CD14-positive monocyte (primary cell): ENCODE data around the gene CELF2. TPM values are rescaled to one million over a fixed set of nuclear protein-coding genes. Genes with fewer than 3 reads are reported as not detected.
"Not testable (repeated sequence)": the region's sequence is repeated elsewhere in the genome, so short reads cannot be mapped to it uniquely, and the experiment has no call there.

Source experiments
- DNase-seq, 3 donors: peaks; one replicate each; pipeline ENCODE4 v3.0.0-alpha.2; 2011 to 2022
- H2AFZ ChIP-seq: 2 replicates; pipeline ENCODE4 v1.6.0; 2012; ENCODE audit warnings: mild to moderate bottlenecking, low read depth, low read length, inconsistent platforms; ENCODE audit not compliant: insufficient read depth, poor library complexity, severe bottlenecking
- H3K27ac ChIP-seq, 2 donors: 1 replicate in 1 of 2; 2 replicates in 1 of 2; pipeline ENCODE4 v1.5.1; 2012 to 2013; ENCODE audit warnings: low read length in 2 of 2, control low read depth in 1 of 2, inconsistent platforms in 1 of 2, low read depth in 1 of 2, mild to moderate bottlenecking in 1 of 2
- H3K27me3 ChIP-seq, 2 donors: one replicate each; pipeline versions ENCODE4 v1.6.0 to v1.6.1; 2011 to 2013; ENCODE audit warnings: low read length in 2 of 2; ENCODE audit not compliant: control insufficient read depth in 2 of 2, insufficient read depth in 2 of 2
- H3K36me3 ChIP-seq, 2 donors: replicated peaks in 1 of 2; 1 replicate in 1 of 2; 2 replicates in 1 of 2; pipeline versions ENCODE4 v1.5.1 to v1.6.1; 2012 to 2013; ENCODE audit warnings: low read length in 2 of 2, control low read depth in 1 of 2, inconsistent platforms in 1 of 2, mild to moderate bottlenecking in 1 of 2; ENCODE audit not compliant: insufficient read depth in 2 of 2, control insufficient read depth in 1 of 2
- H3K4me1 ChIP-seq, 2 donors: 1 replicate in 1 of 2; 2 replicates in 1 of 2; pipeline versions ENCODE4 v1.5.1 to v1.6.1; 2012 to 2013; ENCODE audit warnings: low read length in 2 of 2, control low read depth in 1 of 2, inconsistent platforms in 1 of 2, mild to moderate bottlenecking in 1 of 2, moderate library complexity in 1 of 2; ENCODE audit not compliant: insufficient read depth in 2 of 2, control insufficient read depth in 1 of 2
- H3K4me2 ChIP-seq: replicated peaks from 2 replicates; pipeline ENCODE3; 2012; ENCODE audit warnings: low read length, moderate library complexity, mild to moderate bottlenecking; ENCODE audit not compliant: poor library complexity, severe bottlenecking; ENCODE audit errors: extremely low read depth
- H3K4me3 ChIP-seq, 3 experiments: fragments of 200-600 bp in 1 of 3; sonication (generic) in 1 of 3; replicated peaks in 1 of 3; 1 replicate in 2 of 3; 2 replicates in 1 of 3; pipeline ENCODE4 v1.5.1; 2011 to 2013; ENCODE audit warnings: low read length in 3 of 3, mild to moderate bottlenecking in 3 of 3, control low read depth in 2 of 3, low read depth in 2 of 3, inconsistent platforms in 1 of 3, moderate library complexity in 1 of 3
- H3K79me2 ChIP-seq: 2 replicates; pipeline ENCODE4 v1.6.0; 2012; ENCODE audit warnings: mild to moderate bottlenecking, control low read depth, inconsistent platforms, low read length, moderate library complexity; ENCODE audit not compliant: insufficient read depth
- H3K9ac ChIP-seq: 2 replicates; pipeline ENCODE4 v1.6.0; 2017; ENCODE audit warnings: low read length, mild to moderate bottlenecking; ENCODE audit not compliant: insufficient read depth, poor library complexity, severe bottlenecking
- H3K9me3 ChIP-seq, 2 donors: replicated peaks in 1 of 2; 1 replicate in 1 of 2; 2 replicates in 1 of 2; pipeline versions ENCODE4 v1.5.1 to v1.6.1; 2012 to 2013; ENCODE audit warnings: low read length in 2 of 2, control low read depth in 1 of 2; ENCODE audit not compliant: control insufficient read depth in 1 of 2, insufficient read depth in 1 of 2
- H4K20me1 ChIP-seq: 2 replicates; pipeline ENCODE4 v1.6.0; 2012; ENCODE audit warnings: mild to moderate bottlenecking, low read length, control low read depth, moderate library complexity; ENCODE audit not compliant: insufficient read depth
- H3K27ac Mint-ChIP-seq, 7 donors: one replicate each; pipeline ENCODE4 v1.8.0; 2020; ENCODE audit warnings: mild to moderate bottlenecking in 7 of 7, mixed read lengths in 7 of 7, moderate library complexity in 6 of 7, inconsistent platforms in 2 of 7
- H3K27me3 Mint-ChIP-seq, 3 donors: one replicate each; pipeline ENCODE4 v1.8.0; 2021 to 2022; ENCODE audit warnings: low read depth in 3 of 3, mild to moderate bottlenecking in 3 of 3, mixed read lengths in 3 of 3, moderate library complexity in 3 of 3, inconsistent platforms in 1 of 3
- H3K36me3 Mint-ChIP-seq, 2 donors: one replicate each; pipeline ENCODE4 v1.8.0; 2020; ENCODE audit warnings: mixed read lengths in 2 of 2, inconsistent platforms in 1 of 2, mild to moderate bottlenecking in 1 of 2
- H3K4me1 Mint-ChIP-seq: one replicate; pipeline ENCODE4 v1.8.0; 2020; ENCODE audit warnings: mild to moderate bottlenecking, mixed read lengths
- H3K4me3 Mint-ChIP-seq, 2 donors: one replicate each; pipeline ENCODE4 v1.8.0; 2020; ENCODE audit warnings: mild to moderate bottlenecking in 2 of 2, mixed read lengths in 2 of 2, moderate library complexity in 1 of 2
- H3K9me3 Mint-ChIP-seq, 7 donors: one replicate each; pipeline ENCODE4 v1.8.0; 2020 to 2022; ENCODE audit warnings: mixed read lengths in 7 of 7, mild to moderate bottlenecking in 6 of 7, moderate library complexity in 6 of 7, inconsistent platforms in 2 of 7
- CTCF ChIP-seq: fragments of 200-600 bp; IDR thresholded peaks from one replicate; pipeline ENCODE4 v1.8.0; 2022; ENCODE audit warnings: antibody characterized with exemption, mild to moderate bottlenecking
- WGBS: methylation state at CpG from one replicate; pipeline ENCODE4 v1.1.5; 2013; ENCODE audit warnings: missing lambda C conversion rate; ENCODE audit not compliant: insufficient coverage; 5-methylcytosine and 5-hydroxymethylcytosine counted together
- intact Hi-C, 2 donors: fragments of 100-400 bp; cut with micrococcal nuclease; formaldehyde crosslinking; loops; one replicate each; pipeline versions ENCODE4 v1.15.0 to v1.15.1; 2023
- polyA plus RNA-seq, 3 donors: library from polyadenylated mRNA; depleted of rRNA in 1 of 3; unstranded in 2 of 3; stranded (reverse) in 1 of 3; fragments of 300-500 nt in 2 of 3; fragments of >200 nt in 1 of 3; fragmentation: Illumina TruSeq in 2 of 3; gene quantifications; 1 replicate in 2 of 3; 2 replicates in 1 of 3; pipeline ENCODE4 v1.2.3, GENCODE V29; 2012 to 2021

Gene CELF2
- polyA plus RNA-seq, 3 donors = 53.5 to 93.3 (median 80.5) TPM

DNA sequence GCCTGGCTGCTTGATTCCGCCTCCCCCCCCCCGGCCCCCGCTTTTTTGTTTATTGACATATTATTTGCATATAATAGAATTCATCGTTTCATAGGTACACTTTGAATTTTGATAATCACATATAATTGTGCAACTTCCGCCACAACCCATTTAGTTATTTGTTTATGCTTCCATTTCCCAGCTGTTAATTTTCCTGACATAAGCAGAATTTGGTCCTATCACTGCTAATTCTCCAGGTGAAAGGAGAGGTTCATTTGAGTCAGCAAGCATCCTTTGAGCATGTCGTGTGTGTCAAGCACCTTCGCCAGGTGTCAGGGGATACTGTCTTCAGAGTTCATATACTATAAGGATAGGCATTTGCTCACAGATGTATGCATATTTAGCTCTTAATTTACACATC is 102.2 kb downstream of the CELF2 start:
- Histone ChIP-seq H3K36me3 (no peaks in the 10 kb centered on the region), H4K20me1 (no peaks in the 10 kb centered on the region), H3K4me1 (peaks cover 0 to 3% of the 10 kb centered on the region in 2 donors), H3K9ac (no peak overlapping the region), H3K4me3 (no peak overlapping the region), H3K27ac (no peak overlapping the region), H3K9me3 (no peaks in the 10 kb centered on the region), H3K4me2 (no peak overlapping the region), H2AFZ (no peak overlapping the region), H3K79me2 (no peaks in the 10 kb centered on the region), H3K27me3 (no peaks in the 10 kb centered on the region)
- Mint-ChIP-seq H3K4me1 (peaks cover 7% of the 10 kb centered on the region), H3K4me3 (no peak overlapping the region), H3K36me3 (no peaks in the 10 kb centered on the region), H3K27me3 (peaks cover 1 to 5% (median 2%) of the 10 kb centered on the region in 3 donors), H3K27ac (no peak overlapping the region), H3K9me3 (no peaks in the 10 kb centered on the region)
- intact Hi-C loops = no loop called here
- no peak for TF ChIP-seq CTCF
- DNase-seq = no peak
- no CpG with 5 or more reads among the region's 7 CpGs for WGBS

DNA sequence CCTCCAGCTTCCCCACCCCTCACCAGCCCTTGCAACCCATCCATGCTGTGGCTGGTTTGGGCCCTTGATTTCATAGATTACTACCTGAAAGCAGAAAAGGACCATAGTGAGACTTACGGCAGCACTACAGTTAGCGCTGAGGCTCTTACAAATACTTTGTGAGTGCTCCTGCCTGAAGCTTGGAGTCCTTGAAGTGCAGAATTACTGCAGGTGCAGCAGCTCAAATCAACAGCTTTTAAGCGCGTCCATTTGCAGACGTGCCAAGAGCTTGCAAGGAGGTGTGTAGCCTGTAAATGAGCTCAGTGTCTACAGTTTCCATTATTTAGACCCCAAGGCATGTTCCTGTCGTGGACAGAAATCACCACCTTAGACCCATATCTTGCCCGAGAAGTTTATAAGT is 103.0 kb downstream of the CELF2 start:
- Histone ChIP-seq H3K36me3 (no peaks in the 10 kb centered on the region), H4K20me1 (no peaks in the 10 kb centered on the region), H3K4me1 (peaks cover 0 to 3% of the 10 kb centered on the region in 2 donors), H3K4me3 (no peak overlapping the region), H3K9me3 (no peaks in the 10 kb centered on the region), H3K27ac (no peak overlapping the region), H3K4me2 (no peak overlapping the region), H3K9ac (no peak overlapping the region), H3K27me3 (no peaks in the 10 kb centered on the region), H3K79me2 (no peaks in the 10 kb centered on the region), H2AFZ (no peak overlapping the region)
- Mint-ChIP-seq H3K36me3 (no peaks in the 10 kb centered on the region), H3K4me3 (no peak overlapping the region), H3K9me3 (no peaks in the 10 kb centered on the region), H3K27ac (no peak overlapping the region), H3K27me3 (peaks cover 1 to 5% (median 2%) of the 10 kb centered on the region in 3 donors), H3K4me1 (peaks cover 7% of the 10 kb centered on the region)
- DNase-seq = no peak
- 100% methylated on average over 6 of the region's 7 CpGs for WGBS
- intact Hi-C loops = no loop called here
- no peak for TF ChIP-seq CTCF

GRCh38 chr10:11123892-11124291 is 106.2 kb downstream of the CELF2 start:
- H2AFZ ChIP-seq, H3K9me3 ChIP-seq, H3K36me3 Mint-ChIP-seq, H3K27me3 ChIP-seq, H3K4me3 Mint-ChIP-seq, H3K9ac ChIP-seq, H3K27ac Mint-ChIP-seq, H3K27ac ChIP-seq, H3K4me1 Mint-ChIP-seq, intact Hi-C loops, H3K9me3 Mint-ChIP-seq, H3K79me2 ChIP-seq, H3K4me1 ChIP-seq, H3K4me2 ChIP-seq, H4K20me1 ChIP-seq, H3K4me3 ChIP-seq, H3K27me3 Mint-ChIP-seq, H3K36me3 ChIP-seq: not testable (repeated sequence)
- peak in 1 of 3 donors; percentile 13 for DNase-seq
- WGBS = no CpG with 5 or more reads among the region's 2 CpGs
